Mesothelial cell of epicardium (in vitro differentiated cells): ENCODE data around the gene RGS16. TPM values are rescaled to one million over a fixed set of nuclear protein-coding genes. Genes with fewer than 3 reads are reported as not detected.
"Not testable (repeated sequence)": the region's sequence is repeated elsewhere in the genome, so short reads cannot be mapped to it uniquely, and the experiment has no call there.

Experiments used
- DNase-seq, 2 experiments: peaks; one replicate each; pipeline ENCODE4 v3.0.0; 2021; ENCODE audit warnings: low spot score in 2 of 2; ENCODE audit not compliant: unreplicated experiment in 2 of 2
- H3K27ac Mint-ChIP-seq: 2 replicates; pipeline ENCODE4 v1.8.0; 2021; ENCODE audit warnings: mixed read lengths
- H3K27me3 Mint-ChIP-seq: 2 replicates; pipeline ENCODE4 v1.8.0; 2021; ENCODE audit warnings: low read depth, mixed read lengths
- H3K36me3 Mint-ChIP-seq: 2 replicates; pipeline ENCODE4 v1.8.0; 2021; ENCODE audit warnings: mixed read lengths
- H3K4me1 Mint-ChIP-seq: 2 replicates; pipeline ENCODE4 v1.8.0; 2021; ENCODE audit warnings: mixed read lengths
- H3K4me3 Mint-ChIP-seq: 2 replicates; pipeline ENCODE4 v1.8.0; 2021; ENCODE audit warnings: mild to moderate bottlenecking, moderate library complexity, mixed read lengths
- H3K9me3 Mint-ChIP-seq: 2 replicates; pipeline ENCODE4 v1.8.0; 2021; ENCODE audit warnings: mixed read lengths
- total RNA-seq: library from RNA; stranded (reverse); gene quantifications from 3 replicates; pipeline ENCODE4 v1.2.1, GENCODE V29; 2021
- TF ChIP-seq, protein P1 (sequence below): fragments of 200-600 bp; sonication (generic); IDR thresholded peaks from one replicate; pipeline ENCODE4 v1.5.0; 2021; ENCODE audit warnings: antibody characterized with exemption; ENCODE audit not compliant: unreplicated experiment

The RGS16 gene
- total RNA-seq, 1 donor from 2014 or later, result 0.74 TPM

GRCh38 chr1:182633031-182633430 is 28.8 kb upstream of the RGS16 start:
- Mint-ChIP-seq H3K4me1 (peaks cover 17% of the 10 kb centered on the region), H3K4me3 (no peak overlapping the region), H3K27ac (no peak overlapping the region), H3K36me3 (no peaks in the 10 kb centered on the region), H3K27me3 (no peaks in the 10 kb centered on the region), H3K9me3 (no peaks in the 10 kb centered on the region)
- TF ChIP-seq, protein P1, sequence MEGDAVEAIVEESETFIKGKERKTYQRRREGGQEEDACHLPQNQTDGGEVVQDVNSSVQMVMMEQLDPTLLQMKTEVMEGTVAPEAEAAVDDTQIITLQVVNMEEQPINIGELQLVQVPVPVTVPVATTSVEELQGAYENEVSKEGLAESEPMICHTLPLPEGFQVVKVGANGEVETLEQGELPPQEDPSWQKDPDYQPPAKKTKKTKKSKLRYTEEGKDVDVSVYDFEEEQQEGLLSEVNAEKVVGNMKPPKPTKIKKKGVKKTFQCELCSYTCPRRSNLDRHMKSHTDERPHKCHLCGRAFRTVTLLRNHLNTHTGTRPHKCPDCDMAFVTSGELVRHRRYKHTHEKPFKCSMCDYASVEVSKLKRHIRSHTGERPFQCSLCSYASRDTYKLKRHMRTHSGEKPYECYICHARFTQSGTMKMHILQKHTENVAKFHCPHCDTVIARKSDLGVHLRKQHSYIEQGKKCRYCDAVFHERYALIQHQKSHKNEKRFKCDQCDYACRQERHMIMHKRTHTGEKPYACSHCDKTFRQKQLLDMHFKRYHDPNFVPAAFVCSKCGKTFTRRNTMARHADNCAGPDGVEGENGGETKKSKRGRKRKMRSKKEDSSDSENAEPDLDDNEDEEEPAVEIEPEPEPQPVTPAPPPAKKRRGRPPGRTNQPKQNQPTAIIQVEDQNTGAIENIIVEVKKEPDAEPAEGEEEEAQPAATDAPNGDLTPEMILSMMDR, result no peak
- no peak for DNase-seq

GRCh38 chr1:182632441-182632857 is 28.3 kb upstream of the RGS16 start:
- H3K27ac Mint-ChIP-seq, result peak overlapping the region; percentile 18
- not testable (repeated sequence) for H3K4me3 Mint-ChIP-seq, H3K36me3 Mint-ChIP-seq, H3K9me3 Mint-ChIP-seq, H3K27me3 Mint-ChIP-seq, DNase-seq
- H3K4me1 Mint-ChIP-seq, result peaks cover 21% of the 10 kb centered on the region

GRCh38 chr1:182631954-182632353 is 27.8 kb upstream of the RGS16 start:
- H3K27ac Mint-ChIP-seq, result no peak overlapping the region
- H3K27me3 Mint-ChIP-seq, result no peaks in the 10 kb centered on the region
- H3K36me3 Mint-ChIP-seq, result no peaks in the 10 kb centered on the region
- TF ChIP-seq, protein P1, result no peak
- H3K9me3 Mint-ChIP-seq, result no peaks in the 10 kb centered on the region
- no peak for DNase-seq
- peaks cover 22% of the 10 kb centered on the region for H3K4me1 Mint-ChIP-seq
- no peak overlapping the region for H3K4me3 Mint-ChIP-seq

DNA sequence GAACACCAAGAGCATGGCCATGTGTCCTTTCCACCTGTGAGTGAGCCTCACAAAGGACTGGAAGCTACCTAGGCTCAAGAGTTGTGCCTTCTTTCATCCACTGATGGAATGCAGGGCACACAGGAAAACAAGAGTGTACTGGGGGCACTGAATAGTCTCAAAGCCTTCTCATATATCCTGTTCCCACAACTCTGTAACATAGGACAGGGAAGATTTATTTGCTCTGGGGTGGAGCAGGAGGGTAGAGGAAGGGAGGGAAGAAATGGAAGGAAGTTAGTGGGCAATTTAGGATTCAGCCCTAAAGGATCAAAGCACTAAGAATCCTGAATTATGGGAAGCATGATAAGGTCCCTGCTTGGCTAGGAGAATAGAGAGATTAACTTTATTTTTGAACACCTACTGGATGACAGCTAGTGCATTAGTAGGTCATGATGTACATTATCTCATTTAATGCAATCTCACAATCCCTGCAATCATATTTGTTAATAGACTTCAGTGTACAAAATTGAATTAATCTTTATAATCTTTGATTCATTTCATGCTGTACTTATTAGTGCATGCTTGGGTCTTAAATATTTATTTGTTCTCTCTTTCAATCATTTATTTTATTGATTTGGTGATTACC is 27.0 kb upstream of the RGS16 start:
- Mint-ChIP-seq H3K9me3 (no peaks in the 10 kb centered on the region), H3K4me3 (no peak overlapping the region), H3K27me3 (no peaks in the 10 kb centered on the region), H3K4me1 (peaks cover 26% of the 10 kb centered on the region), H3K36me3 (no peaks in the 10 kb centered on the region), H3K27ac (no peak overlapping the region)
- TF ChIP-seq, protein P1, result no peak
- no peak for DNase-seq

GRCh38 chr1:182630586-182630985 is 26.4 kb upstream of the RGS16 start:
- Mint-ChIP-seq H3K4me1 (peaks cover 28% of the 10 kb centered on the region), H3K36me3 (no peaks in the 10 kb centered on the region), H3K4me3 (no peak overlapping the region), H3K27ac (no peak overlapping the region), H3K27me3 (no peaks in the 10 kb centered on the region), H3K9me3 (no peaks in the 10 kb centered on the region)
- no peak for DNase-seq
- TF ChIP-seq, protein P1, result no peak

DNA sequence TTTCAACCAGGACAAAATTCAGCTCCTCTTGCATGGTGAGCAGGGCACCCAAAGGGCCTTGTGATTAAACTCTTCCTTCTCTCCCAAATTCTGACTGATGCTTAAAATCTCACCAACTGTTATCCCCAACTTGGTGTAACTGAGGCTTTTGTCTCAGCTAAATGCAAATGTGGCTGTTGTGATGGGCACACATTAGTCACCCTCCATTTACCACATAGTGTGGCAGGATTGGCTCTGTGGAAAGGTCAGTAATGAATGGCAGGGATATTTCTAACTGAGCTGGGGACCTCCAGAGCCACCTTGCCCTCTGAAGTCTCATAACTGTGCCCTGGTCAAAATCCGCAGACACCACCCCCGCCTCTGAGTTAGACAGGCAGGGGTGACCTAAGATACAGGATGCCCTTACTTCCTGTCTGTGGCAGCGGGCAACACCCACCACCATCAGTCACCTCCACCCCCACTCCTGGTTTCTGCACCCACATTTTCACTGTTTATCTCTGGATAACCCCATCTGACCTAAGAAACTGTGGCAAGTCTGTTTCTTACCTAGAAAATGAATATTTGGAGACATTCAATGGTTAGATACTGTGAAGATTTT is 25.4 kb upstream of the RGS16 start:
- H3K36me3 Mint-ChIP-seq, result no peaks in the 10 kb centered on the region
- TF ChIP-seq, protein P1, result no peak
- H3K9me3 Mint-ChIP-seq, result no peaks in the 10 kb centered on the region
- no peak for DNase-seq
- H3K4me1 Mint-ChIP-seq, result peaks cover 38% of the 10 kb centered on the region
- no peaks in the 10 kb centered on the region for H3K27me3 Mint-ChIP-seq
- no peak overlapping the region for H3K4me3 Mint-ChIP-seq
- H3K27ac Mint-ChIP-seq, result no peak overlapping the region
